Activated CD8-positive, alpha-beta memory T cell treated with anti-CD3 and anti-CD28 coated beads for 4 hours (primary cell): ENCODE results near the gene PCDHGA5.
"Not testable (repeated sequence)": the region's sequence is repeated elsewhere in the genome, so short reads cannot be mapped to it uniquely, and the experiment has no call there.

Experiments used
- DNase-seq, 2 donors: peaks; one replicate each; pipeline ENCODE4 v3.0.0-alpha.2; 2020; ENCODE audit warnings: low read depth in 2 of 2

The PCDHGA5 gene

GRCh38 chr5:141387557-141388311, 23.8 kb downstream of the PCDHGA5 start, which contains the start of gene PCDHGB4:
TSS of gene PCDHGB4 (plus strand) at chr5:141387698. CDS start at chr5:141387885, 187 bp downstream.
- not testable (repeated sequence) for DNase-seq

- DNase-seq = no peak
Observed at GRCh38 chr5:141388661-141389060, 24.7 kb downstream of the PCDHGA5 start.

GRCh38 chr5:141389153-141390042, 25.4 kb downstream of the PCDHGA5 start:
- DNase-seq = no peak

GRCh38 chr5:141392429-141393198, 28.7 kb downstream of the PCDHGA5 start, which contains the start of gene PCDHGA8:
TSS of gene PCDHGA8 (plus strand) at chr5:141392633. CDS start at chr5:141392814, 181 bp downstream.
- DNase-seq = no peak

GRCh38 chr5:141393267-141393666, 29.3 kb downstream of the PCDHGA5 start:
- no peak for DNase-seq

- not testable (repeated sequence) for DNase-seq
Observed at GRCh38 chr5:141394401-141395187, 30.6 kb downstream of the PCDHGA5 start.

GRCh38 chr5:141397756-141398551, 34.0 kb downstream of the PCDHGA5 start, which contains the start of gene PCDHGB5:
TSS of gene PCDHGB5 (plus strand) at chr5:141397947. CDS start at chr5:141398128, 181 bp downstream.
- not testable (repeated sequence) for DNase-seq

- no peak for DNase-seq
Observed at GRCh38 chr5:141398608-141399007, 34.6 kb downstream of the PCDHGA5 start.

- DNase-seq = no peak
Observed at GRCh38 chr5:141399555-141400258, 35.7 kb downstream of the PCDHGA5 start.

- DNase-seq = no peak
Observed at GRCh38 chr5:141402553-141403243, 38.7 kb downstream of the PCDHGA5 start, which contains the start of gene PCDHGA9. TSS of gene PCDHGA9 (plus strand) at chr5:141402778. CDS start at chr5:141402953, 175 bp downstream.

- DNase-seq = no peak
Observed at GRCh38 chr5:141403387-141403786, 39.4 kb downstream of the PCDHGA5 start.

- DNase-seq = not testable (repeated sequence)
Observed at GRCh38 chr5:141407790-141408505, 44.0 kb downstream of the PCDHGA5 start, which contains the start of gene PCDHGB6. TSS of gene PCDHGB6 (plus strand) at chr5:141408021. CDS start at chr5:141408203, 182 bp downstream.

- no peak for DNase-seq
Observed at GRCh38 chr5:141409598-141410306, 45.8 kb downstream of the PCDHGA5 start.

GRCh38 chr5:141411575-141411974, 47.6 kb downstream of the PCDHGA5 start:
- DNase-seq = no peak

GRCh38 chr5:141412854-141413539, 49.0 kb downstream of the PCDHGA5 start, which contains the start of gene PCDHGA10:
TSS of gene PCDHGA10 (plus strand) at chr5:141412987. CDS start at chr5:141413176, 189 bp downstream.
- peak in 1 of 2 donors; percentile 38 for DNase-seq

GRCh38 chr5:141413540-141414069, 49.6 kb downstream of the PCDHGA5 start:
- DNase-seq = no peak
